HT1080 (cell line): ENCODE measurements around the gene PHYH. TPM values are rescaled to one million over a fixed set of nuclear protein-coding genes. Genes with fewer than 3 reads are reported as not detected.
A peak's percentile ranks its signal among the peaks of the same experiment; 100 is the strongest.
"Not testable (repeated sequence)": the region's sequence is repeated elsewhere in the genome, so short reads cannot be mapped to it uniquely, and the experiment has no call there.

Source experiments
- DNase-seq: peaks from one replicate; pipeline ENCODE4 v3.0.0-alpha.2; 2015; ENCODE audit warnings: low read depth
- total RNA-seq: library from RNA; depleted of rRNA; stranded (reverse); fragments of >200 nt; shearing (Covaris generic); gene quantifications from 2 replicates; pipeline ENCODE4 v1.2.3, GENCODE V29; 2014

PHYH gene
- total RNA-seq, 1 experiment from 2014 or later, result 10.9 TPM

DNA sequence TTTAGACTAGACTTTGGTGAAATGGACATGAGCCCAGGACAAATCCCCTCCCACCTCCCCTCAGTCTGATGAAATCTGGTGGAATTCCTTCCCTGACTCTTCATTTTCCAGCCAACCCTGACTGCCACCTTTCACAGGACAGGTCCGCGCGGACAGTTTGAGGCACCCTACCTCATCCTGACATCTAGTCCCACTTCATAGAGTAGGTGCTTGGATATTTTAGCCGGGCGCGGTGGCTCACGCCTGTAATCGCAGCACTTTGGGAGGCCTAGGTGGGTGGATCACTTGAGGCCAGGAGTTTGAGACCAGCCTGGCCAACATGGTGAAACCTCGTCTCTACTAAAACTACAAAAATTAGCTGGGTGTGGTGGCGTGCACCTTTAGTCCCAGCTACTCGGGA is 23.7 kb downstream of the PHYH start:
- not testable (repeated sequence) for DNase-seq

DNA sequence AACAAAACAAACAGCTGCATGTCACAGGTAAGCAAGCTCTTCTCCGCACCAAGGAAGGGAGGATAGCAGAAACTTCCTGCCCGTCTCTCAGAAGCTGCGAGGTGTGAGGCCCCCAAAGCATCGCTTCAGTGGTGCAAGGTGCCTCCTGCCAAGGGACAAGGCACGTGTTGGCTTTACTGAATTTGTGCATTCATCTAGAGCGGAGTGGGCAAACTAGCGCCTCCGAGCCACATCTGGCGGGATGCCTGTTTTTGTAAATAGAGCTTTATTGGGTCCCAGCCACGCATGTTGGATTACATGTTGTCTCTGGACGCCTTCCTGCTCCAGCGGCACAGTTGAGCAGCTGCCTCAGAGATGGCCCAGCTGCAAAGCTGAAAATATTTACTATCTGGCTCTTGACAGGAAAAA is 27.7 kb downstream of the PHYH start:
- DNase-seq, result no peak

DNA sequence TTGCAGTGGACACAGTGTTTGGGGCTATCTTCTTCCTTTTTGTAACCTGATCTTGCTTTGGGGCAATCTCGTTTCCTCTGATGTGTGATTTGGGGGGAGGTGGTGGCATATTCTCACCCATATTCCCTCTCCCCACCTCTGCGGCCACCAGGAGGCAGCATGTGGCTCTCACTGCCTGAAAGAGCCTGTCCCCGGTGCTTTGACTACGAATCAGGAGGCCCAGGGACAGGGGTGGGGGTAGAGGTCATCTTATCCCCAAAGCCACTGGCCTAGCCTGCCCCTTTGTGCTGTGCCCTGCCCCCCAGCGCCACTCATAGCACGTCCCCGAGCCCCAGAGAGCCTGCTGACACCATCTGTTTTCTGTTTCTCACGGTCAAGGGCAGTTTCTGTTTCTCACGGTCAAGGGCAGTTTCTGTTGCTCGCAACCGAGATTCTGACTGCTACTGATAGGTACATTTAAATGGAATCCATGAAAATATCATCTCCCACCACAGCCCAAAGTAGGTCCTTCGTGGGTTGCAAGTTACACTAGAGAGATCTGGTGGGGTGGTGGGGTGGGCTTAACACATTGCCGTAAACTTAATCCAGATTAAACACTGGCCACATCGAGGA is 28.2 kb downstream of the PHYH start:
- peak; percentile 15 for DNase-seq

DNA sequence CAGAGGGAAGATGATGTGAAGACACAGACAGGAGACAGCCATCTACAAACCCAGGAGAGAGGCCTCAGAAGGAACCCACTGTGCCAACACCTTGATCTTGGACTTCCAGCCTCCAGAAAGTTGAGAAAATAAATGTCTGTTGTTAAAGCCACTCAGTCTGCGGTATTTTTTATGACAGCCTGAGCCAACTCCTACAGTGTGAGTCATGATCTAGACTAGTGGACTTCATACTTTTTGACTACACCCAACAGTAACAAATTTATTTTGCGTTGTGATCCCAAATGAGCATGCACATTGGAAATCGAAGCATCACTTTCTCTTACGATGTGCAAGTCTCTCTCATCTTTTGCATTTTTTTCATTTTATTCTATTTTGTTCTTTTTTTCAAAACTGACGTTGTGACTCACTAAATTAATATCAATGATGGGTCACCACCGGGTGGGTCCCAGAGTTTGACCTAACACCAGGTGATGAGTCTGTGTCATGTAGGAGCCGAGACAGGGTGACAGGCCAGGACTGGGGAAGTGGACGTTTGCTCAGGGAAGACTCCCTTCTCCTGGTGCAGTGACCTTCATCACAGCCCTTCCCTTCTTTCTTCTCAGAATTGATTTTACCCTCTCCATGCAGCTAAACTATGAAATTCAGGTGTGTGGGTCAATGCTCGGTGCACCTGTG is 28.9 kb downstream of the PHYH start:
- peak; percentile 63 for DNase-seq

DNA sequence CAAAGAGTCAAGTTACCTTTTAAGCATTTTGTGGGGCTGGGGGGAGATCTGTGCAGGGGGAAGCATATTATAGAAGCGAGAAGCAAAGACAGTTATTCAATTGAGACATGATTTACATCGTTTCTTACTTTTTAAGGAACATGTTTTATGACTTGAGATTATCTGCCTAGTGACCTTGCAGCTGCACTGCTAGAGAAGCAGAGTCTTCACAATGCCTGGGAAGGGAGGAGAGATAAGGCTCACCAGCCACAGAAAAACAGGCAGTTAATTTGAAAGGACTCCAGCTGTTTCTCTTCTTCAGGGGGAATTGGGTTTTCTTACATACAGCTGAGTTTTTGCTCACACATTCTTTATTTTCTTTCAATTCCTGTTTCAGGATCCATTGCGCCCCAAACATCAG is 31.0 kb downstream of the PHYH start:
- DNase-seq, result no peak

DNA sequence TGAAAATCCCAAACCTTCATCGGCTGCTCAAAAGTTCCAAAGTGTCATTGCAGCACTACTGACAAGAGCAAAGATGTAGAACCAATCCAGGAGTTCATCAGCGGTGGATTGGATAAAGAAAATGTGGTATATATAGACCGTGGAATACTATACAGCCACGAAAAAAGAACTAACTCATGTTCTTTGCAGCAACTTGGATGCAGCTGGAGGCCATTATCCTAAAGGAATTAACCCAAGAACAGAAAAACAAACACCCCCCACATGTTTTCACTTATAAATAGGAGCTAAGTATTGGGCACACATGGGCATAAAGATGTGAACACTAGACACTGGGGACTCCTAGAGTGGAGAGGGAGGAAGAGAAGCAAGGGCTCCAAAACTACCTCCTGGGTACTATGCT is 31.6 kb downstream of the PHYH start:
- DNase-seq, result no peak

DNA sequence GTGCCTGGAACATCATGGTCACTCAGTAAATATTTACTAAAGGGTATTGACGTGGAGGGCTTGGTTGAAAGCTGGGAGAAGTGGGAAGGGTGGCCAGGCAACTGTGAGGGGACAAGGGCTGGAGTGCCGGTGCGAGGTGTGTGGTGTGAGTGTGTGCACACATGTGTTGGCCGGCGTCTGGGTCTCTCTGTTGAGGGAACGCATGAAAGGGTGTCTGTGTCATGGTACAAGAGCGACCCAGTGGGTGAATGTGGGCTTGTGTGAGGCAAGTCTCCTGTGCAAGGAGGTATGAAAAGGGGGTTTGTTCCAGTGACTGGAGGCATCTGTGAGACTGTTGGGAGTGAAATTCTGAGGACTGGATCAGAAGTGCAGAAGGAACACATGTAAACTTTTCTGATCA is 36.3 kb downstream of the PHYH start:
- DNase-seq, result no peak

DNA sequence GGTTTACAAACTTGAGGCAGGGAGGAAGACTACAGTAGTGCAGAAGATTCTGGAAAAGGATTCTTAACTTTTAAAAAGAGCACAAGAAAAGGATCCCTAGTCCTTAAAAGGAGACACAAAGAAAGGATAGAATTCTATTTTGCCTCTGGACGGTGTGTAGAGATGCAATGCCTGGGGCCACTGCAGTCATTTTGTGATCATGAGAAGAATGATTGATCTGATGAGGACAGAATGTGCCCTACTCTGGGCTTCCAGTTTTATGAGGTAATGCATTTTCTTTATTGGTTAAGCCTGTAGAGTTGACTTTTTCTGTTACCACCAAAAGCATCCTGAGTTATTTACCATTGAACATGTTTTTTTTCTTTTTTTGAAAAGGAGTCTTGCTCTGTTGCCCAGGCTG is 37.4 kb downstream of the PHYH start:
- no peak for DNase-seq

DNA sequence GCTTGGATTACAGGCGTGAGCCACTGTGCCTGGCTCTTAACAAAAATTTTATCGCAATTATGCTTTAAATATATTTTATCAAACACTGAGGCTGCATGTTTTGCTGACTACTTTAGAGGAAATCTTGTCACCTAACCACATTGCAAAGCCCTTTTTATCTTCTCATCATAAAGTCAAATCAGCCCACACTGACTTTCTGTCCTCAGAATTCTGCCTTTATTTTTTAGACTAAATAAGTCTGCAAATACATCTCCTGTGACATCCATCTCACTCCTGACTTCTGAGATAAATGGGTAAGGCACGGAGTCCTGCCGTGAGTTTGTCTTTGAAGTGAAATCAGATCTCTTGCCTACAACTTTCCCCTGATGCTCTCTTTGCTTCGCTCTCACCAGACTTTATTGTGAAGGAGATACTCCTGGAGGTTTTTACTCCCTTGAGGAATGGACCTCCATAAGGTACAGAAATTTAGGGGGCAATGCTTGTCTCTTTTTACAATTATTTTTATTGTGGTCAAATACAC is 42.2 kb downstream of the PHYH start:
- DNase-seq, result no peak

DNA sequence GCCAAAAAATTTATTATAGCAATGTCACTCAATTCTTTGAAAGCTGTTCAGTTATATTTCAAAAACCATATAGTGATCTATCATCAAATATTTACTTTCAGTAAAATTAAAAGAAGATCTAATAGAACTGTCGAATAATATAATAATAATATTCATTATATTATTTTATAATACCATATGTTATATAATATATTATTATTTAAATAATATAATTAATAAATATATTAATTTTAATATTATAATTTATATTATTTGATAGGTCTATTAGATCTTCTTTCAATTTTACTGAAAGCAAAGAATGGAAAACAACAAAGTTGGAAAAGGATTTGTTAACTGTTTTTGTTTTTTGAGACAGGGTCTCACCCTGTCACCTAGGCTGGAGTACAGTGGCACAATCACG is 43.2 kb downstream of the PHYH start:
- no peak for DNase-seq

DNA sequence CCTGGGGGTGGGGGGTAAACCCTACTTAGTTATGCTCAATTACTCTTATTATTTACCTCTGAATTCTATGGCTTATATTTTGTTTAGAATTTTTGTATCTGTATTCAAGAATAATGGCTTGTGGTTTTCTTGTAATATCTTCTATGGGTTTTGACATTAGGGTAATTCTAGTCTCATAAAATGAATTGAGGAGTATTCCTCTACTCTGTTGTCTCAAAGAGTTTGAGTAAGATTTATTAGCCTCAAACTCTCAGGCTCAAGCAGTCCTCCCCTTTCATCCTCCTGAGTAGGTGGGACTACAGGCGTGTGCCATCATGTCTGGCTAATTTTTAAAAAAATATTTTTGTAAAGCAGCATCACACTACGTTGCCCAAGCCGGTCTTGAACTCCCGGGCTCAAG is 46.1 kb downstream of the PHYH start:
- no peak for DNase-seq

DNA sequence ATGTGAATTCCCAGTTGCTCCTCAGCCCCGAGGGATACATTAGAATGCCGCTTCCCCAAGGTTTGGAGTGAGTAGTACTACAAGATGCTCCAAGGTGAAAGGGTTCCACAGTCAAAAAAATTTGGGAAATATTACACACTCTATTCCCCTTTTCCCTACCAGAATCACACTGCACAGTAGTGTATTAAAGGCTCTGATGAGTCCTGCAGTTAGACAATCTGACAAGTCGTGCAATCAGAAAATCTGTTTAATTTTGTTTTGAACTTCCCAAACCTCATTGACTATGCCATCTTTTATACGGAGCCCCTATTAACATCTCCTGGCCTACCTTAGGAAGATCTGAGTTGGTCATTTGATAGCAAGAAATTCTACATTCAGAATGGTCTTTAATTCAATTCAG is 52.1 kb downstream of the PHYH start:
- DNase-seq, result no peak

DNA sequence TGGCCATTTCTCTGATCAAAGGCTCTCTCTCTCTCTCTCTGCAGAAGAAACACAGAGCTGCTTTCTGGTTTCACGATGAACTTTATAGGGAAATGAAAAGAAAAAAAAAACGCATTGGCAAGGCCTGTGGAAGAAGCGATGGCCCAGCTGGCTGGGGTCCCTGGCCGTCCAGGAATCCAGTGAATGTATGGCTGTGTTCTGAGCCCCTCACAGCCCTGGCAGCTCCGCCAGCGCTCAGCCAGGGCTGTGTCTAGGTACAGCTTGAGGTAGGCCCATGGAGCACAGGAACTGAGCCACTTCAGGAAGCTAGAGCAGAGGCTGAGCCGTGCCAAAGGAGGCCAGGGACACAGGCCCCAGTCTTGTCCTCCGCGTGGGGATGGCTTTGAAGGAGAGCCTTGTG is 52.6 kb downstream of the PHYH start:
- DNase-seq, result no peak

DNA sequence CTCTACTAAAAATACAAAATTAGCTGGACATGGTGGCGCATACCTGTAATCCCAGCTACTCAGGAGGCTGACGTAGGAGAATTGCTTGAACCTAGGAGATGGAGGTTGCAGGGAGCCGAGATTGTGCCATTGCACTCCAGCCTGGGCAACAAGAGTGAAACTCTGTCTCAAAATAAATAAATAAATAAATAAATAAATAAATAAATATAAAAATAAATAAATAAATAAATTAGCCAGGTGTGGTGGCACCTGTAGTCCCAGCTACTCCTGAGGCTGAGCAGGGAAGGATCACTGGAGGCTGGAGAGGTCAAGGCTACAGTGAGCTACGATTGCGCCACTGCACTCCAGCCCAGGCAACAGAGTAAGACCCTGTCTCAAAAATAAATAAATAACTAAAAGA is 57.6 kb downstream of the PHYH start:
- not testable (repeated sequence) for DNase-seq

DNA sequence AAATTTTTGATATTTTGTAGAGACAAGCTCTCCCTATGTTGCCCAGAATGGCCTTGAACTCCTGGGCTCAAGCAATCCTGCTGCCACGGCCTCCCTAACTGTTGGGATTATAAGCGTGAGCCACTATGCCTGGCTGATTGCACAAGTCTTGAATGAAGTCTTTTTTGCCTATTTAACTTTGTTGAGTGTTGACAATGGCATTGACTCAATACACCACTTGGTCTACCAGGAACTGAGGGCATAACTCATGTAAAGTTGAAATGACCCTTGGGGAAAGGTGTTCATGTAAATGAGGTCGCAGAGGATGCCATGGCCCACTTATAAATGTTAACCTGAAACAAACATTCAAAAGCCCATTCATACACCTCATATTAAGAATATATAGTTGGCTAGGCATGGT is 58.3 kb downstream of the PHYH start:
- no peak for DNase-seq

DNA sequence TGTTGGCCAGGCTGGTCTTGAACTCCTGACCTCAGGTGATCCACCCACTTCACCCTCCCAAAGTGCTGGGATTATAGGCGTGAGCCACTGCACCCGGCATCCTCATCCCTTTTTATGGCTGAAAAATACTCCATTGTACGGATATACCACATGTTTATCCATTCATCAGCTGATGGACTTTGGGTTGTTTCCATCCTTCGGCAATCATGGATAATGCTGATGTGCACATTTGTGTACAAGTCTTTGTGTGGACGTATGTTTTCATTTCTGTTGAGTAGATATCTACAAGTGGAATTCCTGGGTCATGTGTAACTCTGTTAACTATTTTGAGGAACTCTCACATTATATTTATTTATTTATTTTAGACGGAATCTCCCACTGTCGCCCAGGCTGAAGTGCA is 59.9 kb downstream of the PHYH start:
- DNase-seq, result no peak

DNA sequence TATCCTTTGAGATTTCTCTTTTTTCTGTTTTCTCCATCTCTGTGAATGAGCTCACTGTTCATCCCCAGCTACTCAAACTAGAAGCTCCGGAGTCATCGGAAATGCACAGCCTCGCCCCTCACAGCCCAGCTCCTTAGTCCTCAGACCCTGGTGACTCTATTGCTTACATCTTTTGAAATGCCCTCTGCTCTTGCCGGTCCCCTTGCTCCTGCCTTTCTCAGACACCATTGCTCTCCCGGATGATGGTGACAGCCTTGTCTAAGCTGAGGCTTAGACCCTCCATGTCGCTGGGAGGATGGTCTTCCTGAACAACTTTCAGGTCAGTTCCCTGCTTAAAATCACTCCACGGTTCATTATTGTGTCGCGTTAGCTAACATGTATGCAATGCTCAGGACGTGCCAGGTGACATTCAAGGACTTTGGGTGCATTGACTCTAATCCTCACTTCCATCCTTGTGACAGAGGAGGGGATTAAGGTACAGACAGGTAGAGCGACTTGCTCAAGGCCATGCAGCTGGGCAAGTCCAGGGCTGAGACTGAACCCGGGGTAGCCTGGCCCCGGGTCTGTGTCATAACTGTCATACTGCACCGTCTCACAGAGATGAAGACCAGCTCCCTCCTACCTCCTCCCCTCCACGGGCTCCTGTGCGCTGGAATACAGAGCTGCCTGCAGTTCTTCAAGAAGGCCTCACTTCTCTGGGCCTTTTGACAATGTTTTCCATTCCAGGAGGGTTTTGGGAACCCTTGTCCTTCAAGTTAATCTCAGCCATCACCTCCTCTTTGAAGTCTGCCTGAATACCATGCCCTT is 61.4 kb downstream of the PHYH start:
- DNase-seq, result no peak

DNA sequence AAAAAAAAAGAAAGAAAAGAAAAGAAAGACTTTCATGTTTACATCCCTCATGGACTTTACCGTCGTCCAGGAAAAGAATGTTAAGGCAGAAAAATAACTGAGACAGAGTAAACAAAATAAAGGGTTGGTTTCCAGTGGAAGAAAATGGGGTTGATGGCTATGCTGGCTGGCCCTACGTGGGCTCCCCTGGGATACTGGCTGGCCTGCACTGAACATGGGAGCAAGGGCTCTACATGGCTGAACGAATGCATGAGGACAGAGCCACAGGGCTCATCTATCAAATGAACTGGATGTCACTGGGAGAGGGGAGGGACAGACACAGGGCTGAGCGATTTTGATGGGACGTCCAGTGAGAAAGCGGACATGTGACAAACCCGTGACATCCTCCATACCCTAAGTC is 63.2 kb downstream of the PHYH start:
- no peak for DNase-seq

DNA sequence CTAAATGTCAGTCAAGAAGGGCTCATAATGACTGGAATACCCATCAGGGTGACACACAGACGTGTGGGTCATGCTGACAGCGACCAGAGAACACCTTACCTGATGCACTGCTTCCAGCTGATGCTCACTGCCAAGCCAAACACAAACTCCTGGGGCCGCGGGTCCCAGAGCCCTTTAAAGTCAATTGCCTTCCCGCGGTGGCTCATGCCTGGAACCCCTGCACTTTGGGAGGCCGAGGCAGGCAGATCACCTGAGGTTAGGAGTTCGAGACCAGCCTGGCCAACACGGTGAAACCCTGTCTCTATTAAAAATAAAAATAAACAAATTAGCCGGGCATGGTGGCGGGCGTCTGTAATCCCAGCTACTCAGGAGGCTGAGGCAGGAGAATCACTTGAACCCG is 65.1 kb downstream of the PHYH start:
- DNase-seq, result not testable (repeated sequence)

DNA sequence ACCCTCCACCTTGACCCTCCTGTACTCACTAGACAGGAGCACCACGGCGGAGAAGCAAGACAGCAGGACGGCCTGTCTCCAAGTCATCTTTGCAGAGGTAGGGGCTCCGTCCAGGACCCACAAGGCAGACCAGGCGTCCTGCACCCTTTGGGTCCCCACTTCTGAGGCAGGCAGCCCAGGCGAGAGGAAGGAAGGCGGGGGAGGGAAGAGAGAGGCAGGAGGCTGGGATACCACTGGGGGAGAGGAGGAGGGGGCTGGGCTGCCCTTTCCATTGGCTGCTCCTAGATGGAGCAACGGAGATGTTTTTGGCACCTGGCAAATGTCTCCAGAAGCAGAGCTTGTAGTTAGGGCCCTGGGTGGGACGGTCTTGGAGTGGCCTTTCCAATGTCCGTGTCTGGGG is 65.7 kb downstream of the PHYH start, which contains the start of gene UCMA:
Gene UCMA (minus strand): TSS at position 203 of the 400 bp plus-strand sequence. CDS start 116 bp downstream, at position 87.
- DNase-seq, result no peak

DNA sequence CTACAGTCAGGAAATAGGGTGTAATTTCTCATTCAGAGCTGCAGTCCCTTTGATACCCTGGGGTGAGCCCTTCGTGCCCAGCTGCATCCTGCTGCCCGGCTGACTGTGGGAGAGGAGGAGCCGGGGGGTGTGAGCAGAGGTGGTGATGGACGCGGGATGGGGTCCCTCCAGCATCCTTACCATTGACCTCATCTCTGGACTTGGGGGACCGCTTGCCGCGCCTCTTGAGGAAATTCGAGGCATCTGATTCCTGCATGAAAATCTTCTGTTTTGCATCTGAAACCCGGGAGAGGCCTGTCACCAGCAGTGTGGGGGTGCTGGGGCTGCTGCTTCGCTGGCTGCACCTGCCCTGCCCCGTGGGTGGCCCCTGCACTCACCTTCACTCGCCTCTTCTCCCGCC is 66.5 kb downstream of the PHYH start:
- DNase-seq, result no peak

DNA sequence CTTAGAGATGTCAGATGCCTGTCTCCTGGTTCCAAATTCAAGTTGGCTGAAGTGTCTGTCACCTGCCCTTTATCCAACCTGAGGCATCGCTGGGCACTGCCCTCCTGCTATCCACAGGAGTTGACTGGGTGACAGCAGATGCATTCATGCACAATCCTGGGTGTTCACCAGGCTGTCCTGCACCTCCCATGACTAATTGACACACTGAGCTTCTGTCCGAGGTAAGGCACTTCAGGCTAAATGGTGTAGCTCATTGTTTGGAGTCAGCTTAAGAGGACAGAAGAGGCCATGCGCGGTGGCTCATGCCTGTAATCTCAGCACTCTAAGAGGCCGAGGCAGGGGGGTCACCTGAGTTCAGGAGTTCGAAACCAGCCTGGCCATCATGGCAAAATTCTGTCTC is 68.1 kb downstream of the PHYH start:
- DNase-seq, result no peak
